PC-9 (cell line): ENCODE results near the gene LPAR1.

Experiments used
- EZH2 ChIP-seq: fragments of 200-600 bp; sonication (generic); IDR thresholded peaks from 2 replicates; pipeline ENCODE4 v1.8.0; 2017; ENCODE audit warnings: antibody characterized with exemption, low read depth
- TF ChIP-seq, protein P1 (sequence below): fragments of 200-600 bp; sonication (generic); conservative IDR thresholded peaks from 2 replicates; pipeline ENCODE4 v1.6.1; 2017; ENCODE audit warnings: mixed run types, antibody characterized with exemption, mild to moderate bottlenecking, moderate library complexity

DNA sequence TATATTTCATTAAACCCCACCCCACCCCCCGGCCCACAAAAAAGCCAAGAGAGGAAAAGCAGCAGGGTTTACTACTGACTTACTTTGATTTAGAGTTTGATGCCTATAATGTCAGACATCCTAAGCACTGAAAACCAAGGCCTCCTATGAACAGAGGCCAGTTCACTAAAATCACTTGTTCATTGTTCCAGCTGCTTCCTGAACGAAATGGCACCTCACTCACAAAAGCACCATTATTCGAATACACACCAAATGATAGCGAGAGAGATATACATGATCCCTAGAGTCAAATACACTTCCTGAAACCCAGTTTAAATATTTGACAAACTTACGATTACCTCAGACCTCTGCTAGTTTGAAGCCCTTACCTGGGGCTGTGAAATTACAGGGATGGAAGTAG, 66.6 kb downstream of the LPAR1 start:
- TF ChIP-seq EZH2, result no peak
- TF ChIP-seq, protein P1, sequence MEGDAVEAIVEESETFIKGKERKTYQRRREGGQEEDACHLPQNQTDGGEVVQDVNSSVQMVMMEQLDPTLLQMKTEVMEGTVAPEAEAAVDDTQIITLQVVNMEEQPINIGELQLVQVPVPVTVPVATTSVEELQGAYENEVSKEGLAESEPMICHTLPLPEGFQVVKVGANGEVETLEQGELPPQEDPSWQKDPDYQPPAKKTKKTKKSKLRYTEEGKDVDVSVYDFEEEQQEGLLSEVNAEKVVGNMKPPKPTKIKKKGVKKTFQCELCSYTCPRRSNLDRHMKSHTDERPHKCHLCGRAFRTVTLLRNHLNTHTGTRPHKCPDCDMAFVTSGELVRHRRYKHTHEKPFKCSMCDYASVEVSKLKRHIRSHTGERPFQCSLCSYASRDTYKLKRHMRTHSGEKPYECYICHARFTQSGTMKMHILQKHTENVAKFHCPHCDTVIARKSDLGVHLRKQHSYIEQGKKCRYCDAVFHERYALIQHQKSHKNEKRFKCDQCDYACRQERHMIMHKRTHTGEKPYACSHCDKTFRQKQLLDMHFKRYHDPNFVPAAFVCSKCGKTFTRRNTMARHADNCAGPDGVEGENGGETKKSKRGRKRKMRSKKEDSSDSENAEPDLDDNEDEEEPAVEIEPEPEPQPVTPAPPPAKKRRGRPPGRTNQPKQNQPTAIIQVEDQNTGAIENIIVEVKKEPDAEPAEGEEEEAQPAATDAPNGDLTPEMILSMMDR, result no peak
